H9 (cell line): Measurements from ENCODE around the gene CLIP1. TPM values are rescaled to one million over a fixed set of nuclear protein-coding genes. Genes with fewer than 3 reads are reported as not detected.
"Not testable (repeated sequence)": the region's sequence is repeated elsewhere in the genome, so short reads cannot be mapped to it uniquely, and the experiment has no call there.

Experiments
- DNase-seq: peaks from one replicate; pipeline ENCODE4 v3.0.0-alpha.2; 2017
- H2AFZ ChIP-seq: one replicate; pipeline ENCODE4 v1.6.1; 2013; ENCODE audit warnings: mild to moderate bottlenecking, low read length, control low read depth, moderate library complexity
- H2AK5ac ChIP-seq: 2 replicates; pipeline ENCODE4 v1.6.1; 2013; ENCODE audit warnings: low read length, control low read depth, mixed read lengths; ENCODE audit not compliant: insufficient read length
- H2BK120ac ChIP-seq: one replicate; pipeline ENCODE4 v1.6.1; 2013; ENCODE audit warnings: low read depth, mild to moderate bottlenecking, low read length, control low read depth, inconsistent platforms; ENCODE audit not compliant: poor library complexity, severe bottlenecking
- H2BK12ac ChIP-seq: 2 replicates; pipeline ENCODE4 v1.6.1; 2013; ENCODE audit warnings: low read length, control low read depth, mixed read lengths, low read depth; ENCODE audit not compliant: insufficient read length
- H2BK15ac ChIP-seq: 2 replicates; pipeline ENCODE4 v1.6.1; 2013; ENCODE audit warnings: low read depth, low read length, control low read depth
- H2BK20ac ChIP-seq: one replicate; pipeline ENCODE4 v1.6.1; 2013; ENCODE audit warnings: low read depth, mild to moderate bottlenecking, low read length, control low read depth, inconsistent platforms; ENCODE audit not compliant: poor library complexity, severe bottlenecking
- H2BK5ac ChIP-seq: 2 replicates; pipeline ENCODE4 v1.6.1; 2013; ENCODE audit warnings: low read length, control low read depth, mixed read lengths; ENCODE audit not compliant: insufficient read length
- H3K14ac ChIP-seq: 2 replicates; pipeline ENCODE4 v1.6.1; 2013; ENCODE audit warnings: low read length, control low read depth; ENCODE audit not compliant: insufficient read depth
- H3K18ac ChIP-seq: 2 replicates; pipeline ENCODE4 v1.6.1; 2013; ENCODE audit warnings: low read depth, mild to moderate bottlenecking, mixed read lengths, low read length, control low read depth; ENCODE audit not compliant: insufficient read length
- H3K23ac ChIP-seq: 2 replicates; pipeline ENCODE4 v1.6.1; 2013; ENCODE audit warnings: low read length, control low read depth, mixed read lengths, low read depth; ENCODE audit not compliant: insufficient read length
- H3K23me2 ChIP-seq: 2 replicates; pipeline ENCODE4 v1.6.1; 2013; ENCODE audit warnings: low read depth, mild to moderate bottlenecking, mixed read lengths, low read length, control low read depth; ENCODE audit not compliant: insufficient read length, poor library complexity, severe bottlenecking
- H3K27ac ChIP-seq: 2 replicates; pipeline ENCODE4 v1.5.1; 2013; ENCODE audit warnings: low read length, control low read depth, mixed read lengths, low read depth; ENCODE audit not compliant: insufficient read length
- H3K27me3 ChIP-seq: 2 replicates; pipeline ENCODE4 v1.6.1; 2013; ENCODE audit warnings: low read length, control low read depth, inconsistent platforms; ENCODE audit not compliant: insufficient read depth
- H3K4ac ChIP-seq: 2 replicates; pipeline ENCODE4 v1.6.1; 2013; ENCODE audit warnings: low read depth, mild to moderate bottlenecking, control low read depth, inconsistent platforms, low read length, moderate library complexity
- H3K4me1 ChIP-seq: 2 replicates; pipeline ENCODE4 v1.6.1; 2013; ENCODE audit warnings: low read length, control low read depth, inconsistent platforms; ENCODE audit not compliant: insufficient read depth
- H3K4me2 ChIP-seq: 2 replicates; pipeline ENCODE4 v1.6.1; 2013; ENCODE audit warnings: low read length, control low read depth, mixed read lengths; ENCODE audit not compliant: insufficient read length, insufficient read depth
- H3K56ac ChIP-seq: 2 replicates; pipeline ENCODE4 v1.6.1; 2013; ENCODE audit warnings: low read depth, mild to moderate bottlenecking, mixed read lengths, low read length, control low read depth; ENCODE audit not compliant: insufficient read length
- H3K79me1 ChIP-seq: 2 replicates; pipeline ENCODE4 v1.6.1; 2013; ENCODE audit warnings: low read depth, mild to moderate bottlenecking, moderate library complexity, low read length, control low read depth, inconsistent platforms; ENCODE audit not compliant: insufficient read depth, poor library complexity, severe bottlenecking
- H3K79me2 ChIP-seq: 2 replicates; pipeline ENCODE4 v1.6.1; 2013; ENCODE audit warnings: low read length, control low read depth, inconsistent platforms; ENCODE audit not compliant: insufficient read depth
- H3K9ac ChIP-seq: 2 replicates; pipeline ENCODE4 v1.6.1; 2013; ENCODE audit warnings: low read length, control low read depth, mixed read lengths; ENCODE audit not compliant: insufficient read length; ENCODE audit errors: extremely low read depth
- H3K9me3 ChIP-seq: one replicate; pipeline ENCODE4 v1.6.1; 2013; ENCODE audit warnings: low read depth, low read length, inconsistent platforms; ENCODE audit not compliant: control insufficient read depth
- H3T11ph ChIP-seq: one replicate; pipeline ENCODE4 v1.6.1; 2013; ENCODE audit warnings: mild to moderate bottlenecking, low read length, control low read depth, inconsistent platforms
- H4K20me1 ChIP-seq: one replicate; pipeline ENCODE4 v1.6.1; 2013; ENCODE audit not compliant: control insufficient read depth, insufficient read length, insufficient read depth
- H4K5ac ChIP-seq: 2 replicates; pipeline ENCODE4 v1.6.1; 2013; ENCODE audit warnings: low read depth, mild to moderate bottlenecking, mixed read lengths, low read length, control low read depth; ENCODE audit not compliant: insufficient read length
- H4K8ac ChIP-seq: replicated peaks from 2 replicates; pipeline ENCODE4 v1.6.1; 2013; ENCODE audit warnings: low read length, control low read depth, mixed read lengths, low read depth; ENCODE audit not compliant: insufficient read length
- H4K91ac ChIP-seq: 2 replicates; pipeline ENCODE4 v1.6.1; 2013; ENCODE audit warnings: low read depth, mild to moderate bottlenecking, moderate library complexity, mixed read lengths, low read length, control low read depth; ENCODE audit not compliant: insufficient read length
- H3K27ac Mint-ChIP-seq, 3 experiments: 2 replicates in 2 of 3; 3 replicates in 1 of 3; pipeline ENCODE4 v1.8.0; 2020 to 2021; ENCODE audit warnings: mixed read lengths in 3 of 3, mild to moderate bottlenecking in 1 of 3, moderate library complexity in 1 of 3
- H3K27me3 Mint-ChIP-seq: 2 replicates; pipeline ENCODE4 v1.8.0; 2021; ENCODE audit warnings: low read depth, mild to moderate bottlenecking, moderate library complexity, mixed read lengths
- H3K36me3 Mint-ChIP-seq, 3 experiments: 2 replicates in 2 of 3; 3 replicates in 1 of 3; pipeline ENCODE4 v1.8.0; 2020 to 2021; ENCODE audit warnings: low read depth in 3 of 3, mixed read lengths in 3 of 3; ENCODE audit not compliant: insufficient read depth in 1 of 3
- H3K4me1 Mint-ChIP-seq, 2 experiments: 2 replicates each; pipeline ENCODE4 v1.8.0; 2020; ENCODE audit warnings: mixed read lengths in 2 of 2
- H3K4me3 Mint-ChIP-seq, 2 experiments: 2 replicates in 1 of 2; 3 replicates in 1 of 2; pipeline ENCODE4 v1.8.0; 2020 to 2021; ENCODE audit warnings: mild to moderate bottlenecking in 2 of 2, mixed read lengths in 2 of 2, moderate library complexity in 1 of 2
- H3K9me3 Mint-ChIP-seq, 2 experiments: 2 replicates in 1 of 2; 3 replicates in 1 of 2; pipeline ENCODE4 v1.8.0; 2020; ENCODE audit warnings: mild to moderate bottlenecking in 2 of 2, mixed read lengths in 2 of 2, moderate library complexity in 1 of 2
- WGBS: extraction: QIAGEN DNeasy Blood & Tissue Kit; methylation state at CpG from one replicate; pipeline ENCODE4 v1.1.7; 2013; ENCODE audit warnings: missing lambda C conversion rate, low lambda C conversion rate, mixed read lengths; ENCODE audit not compliant: insufficient read length; ENCODE audit errors: extremely low coverage; 5-methylcytosine and 5-hydroxymethylcytosine counted together
- total RNA-seq: library from RNA; stranded (reverse); gene quantifications from 2 replicates; pipeline ENCODE4 v1.2.1, GENCODE V29; 2021
- TF ChIP-seq, protein P1 (sequence below): fragments of 200-600 bp; sonication (generic); conservative IDR thresholded peaks from 3 replicates; pipeline ENCODE4 v1.8.0; 2021; ENCODE audit warnings: antibody characterized with exemption, mild to moderate bottlenecking

Gene CLIP1
- total RNA-seq, 1 experiment from 2014 or later: 23.6 TPM

DNA sequence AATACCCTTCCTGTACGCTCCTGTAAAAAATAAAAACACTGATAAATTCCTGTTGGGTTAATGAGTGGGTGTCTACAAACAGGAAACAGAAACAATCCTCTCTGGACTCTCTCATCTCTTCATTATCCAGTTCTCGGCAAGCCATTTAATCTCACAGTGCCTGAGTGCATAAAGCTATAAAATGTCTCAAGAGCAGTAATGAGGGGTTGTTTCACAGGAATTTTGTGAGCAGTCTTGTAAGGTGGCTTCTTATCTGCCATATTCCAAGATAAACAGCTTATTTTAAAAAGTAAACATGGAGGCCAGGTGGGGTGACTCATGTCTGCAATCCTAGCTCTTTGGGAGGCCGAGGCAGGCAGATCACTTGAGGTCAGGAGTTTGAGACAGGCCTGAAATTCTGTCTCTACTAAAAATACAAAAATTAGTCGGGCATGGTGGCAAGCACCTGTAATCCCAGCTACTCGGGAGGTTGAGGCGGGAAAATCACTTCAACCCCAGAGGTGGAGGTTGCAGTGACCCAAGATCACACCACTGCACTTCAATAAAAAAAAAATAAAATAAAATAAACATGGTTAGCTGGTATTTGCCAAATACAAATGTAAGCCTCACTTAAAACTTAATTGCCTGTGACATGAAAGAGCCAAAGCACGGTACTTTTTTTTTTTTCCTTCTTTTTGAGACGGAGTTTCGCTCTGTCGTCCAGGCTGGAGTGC lies 54.0 kb downstream of the CLIP1 start:
- no peak overlapping the region for H3K4me3 Mint-ChIP-seq
- TF ChIP-seq, protein P1, sequence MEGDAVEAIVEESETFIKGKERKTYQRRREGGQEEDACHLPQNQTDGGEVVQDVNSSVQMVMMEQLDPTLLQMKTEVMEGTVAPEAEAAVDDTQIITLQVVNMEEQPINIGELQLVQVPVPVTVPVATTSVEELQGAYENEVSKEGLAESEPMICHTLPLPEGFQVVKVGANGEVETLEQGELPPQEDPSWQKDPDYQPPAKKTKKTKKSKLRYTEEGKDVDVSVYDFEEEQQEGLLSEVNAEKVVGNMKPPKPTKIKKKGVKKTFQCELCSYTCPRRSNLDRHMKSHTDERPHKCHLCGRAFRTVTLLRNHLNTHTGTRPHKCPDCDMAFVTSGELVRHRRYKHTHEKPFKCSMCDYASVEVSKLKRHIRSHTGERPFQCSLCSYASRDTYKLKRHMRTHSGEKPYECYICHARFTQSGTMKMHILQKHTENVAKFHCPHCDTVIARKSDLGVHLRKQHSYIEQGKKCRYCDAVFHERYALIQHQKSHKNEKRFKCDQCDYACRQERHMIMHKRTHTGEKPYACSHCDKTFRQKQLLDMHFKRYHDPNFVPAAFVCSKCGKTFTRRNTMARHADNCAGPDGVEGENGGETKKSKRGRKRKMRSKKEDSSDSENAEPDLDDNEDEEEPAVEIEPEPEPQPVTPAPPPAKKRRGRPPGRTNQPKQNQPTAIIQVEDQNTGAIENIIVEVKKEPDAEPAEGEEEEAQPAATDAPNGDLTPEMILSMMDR: no peak
- no CpG with 5 or more reads among the region's 10 CpGs for WGBS
- Histone ChIP-seq H2BK20ac (no peak overlapping the region), H3K14ac (no peak overlapping the region), H2BK120ac (no peak overlapping the region), H3K9ac (no peak overlapping the region), H2BK15ac (no peak overlapping the region), H3K79me2 (no peaks in the 10 kb centered on the region), H4K20me1 (no peaks in the 10 kb centered on the region), H3K56ac (no peak overlapping the region), H2AK5ac (no peak overlapping the region), H3K27ac (no peak overlapping the region), H4K8ac (no peak overlapping the region), H3K23ac (no peak overlapping the region), H2BK12ac (no peak overlapping the region), H3K9me3 (no peaks in the 10 kb centered on the region), H3K4me1 (peaks cover 2% of the 10 kb centered on the region; the same call in 1 of the 2 replicates), H2AFZ (no peak overlapping the region), H3T11ph (no peak overlapping the region), H3K18ac (no peak overlapping the region), H3K23me2 (no peaks in the 10 kb centered on the region), H2BK5ac (no peak overlapping the region), H3K27me3 (no peaks in the 10 kb centered on the region), H3K4me2 (no peak overlapping the region), H4K91ac (no peak overlapping the region), H3K79me1 (no peaks in the 10 kb centered on the region), H4K5ac (no peak overlapping the region), H3K4ac (no peak overlapping the region)
- H3K9me3 Mint-ChIP-seq: no peaks in the 10 kb centered on the region
- no peak for DNase-seq
- H3K4me1 Mint-ChIP-seq: peaks cover 8 to 11% of the 10 kb centered on the region in 2 experiments
- H3K27ac Mint-ChIP-seq: peak overlapping the region; percentile 22 to 69 (median 40); a peak in 4 of 7 replicates
- H3K27me3 Mint-ChIP-seq: no peaks in the 10 kb centered on the region
- H3K36me3 Mint-ChIP-seq: peaks cover 0 to 9% (median 4%) of the 10 kb centered on the region in 3 experiments; a peak in 4 of 7 replicates

DNA sequence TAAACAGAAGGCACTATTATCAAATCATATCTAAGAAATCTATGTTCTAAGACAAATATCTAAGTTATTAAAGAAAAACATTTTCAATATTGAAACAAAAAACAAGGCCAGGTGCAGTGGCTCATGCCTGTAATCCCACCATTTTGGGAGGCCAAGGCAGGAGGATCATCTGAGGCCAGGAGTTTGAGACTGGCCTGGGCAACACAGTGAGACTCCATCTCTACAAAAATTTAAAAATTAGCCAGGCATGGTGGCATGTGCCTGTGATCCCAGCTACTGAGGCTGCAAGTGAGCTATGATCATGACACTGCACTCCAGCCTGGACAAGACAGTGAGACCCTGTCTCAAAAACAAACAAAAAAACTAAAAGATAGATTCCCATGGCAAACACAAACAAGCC lies 54.8 kb downstream of the CLIP1 start:
- H3K56ac ChIP-seq, H3K79me2 ChIP-seq: not testable (repeated sequence)

More for the DNA sequence above, 54.8 kb downstream of the CLIP1 start:
- H3K4me1 ChIP-seq, H3K79me1 ChIP-seq, DNase-seq, H2AFZ ChIP-seq, H3K27me3 ChIP-seq, H3K36me3 Mint-ChIP-seq, H3K9me3 Mint-ChIP-seq, H3K18ac ChIP-seq, H2BK15ac ChIP-seq, H3K27ac ChIP-seq, H3K23ac ChIP-seq, H3K14ac ChIP-seq, H3K4me3 Mint-ChIP-seq, H3K9ac ChIP-seq, H2BK20ac ChIP-seq, H4K5ac ChIP-seq, H3K27me3 Mint-ChIP-seq, H2BK120ac ChIP-seq, H2BK5ac ChIP-seq, H3K4ac ChIP-seq, H3K4me2 ChIP-seq, H3K9me3 ChIP-seq, H4K91ac ChIP-seq, H3K23me2 ChIP-seq, H4K8ac ChIP-seq, H2BK12ac ChIP-seq, H3T11ph ChIP-seq, H2AK5ac ChIP-seq, H4K20me1 ChIP-seq: not testable (repeated sequence)
- Mint-ChIP-seq H3K27ac (peak overlapping the region; percentile 48 to 95 (median 93); a peak in 4 of 7 replicates), H3K4me1 (peaks cover 8 to 11% of the 10 kb centered on the region in 2 experiments)
